ENCODE data around the gene CAMK4.

DNA sequence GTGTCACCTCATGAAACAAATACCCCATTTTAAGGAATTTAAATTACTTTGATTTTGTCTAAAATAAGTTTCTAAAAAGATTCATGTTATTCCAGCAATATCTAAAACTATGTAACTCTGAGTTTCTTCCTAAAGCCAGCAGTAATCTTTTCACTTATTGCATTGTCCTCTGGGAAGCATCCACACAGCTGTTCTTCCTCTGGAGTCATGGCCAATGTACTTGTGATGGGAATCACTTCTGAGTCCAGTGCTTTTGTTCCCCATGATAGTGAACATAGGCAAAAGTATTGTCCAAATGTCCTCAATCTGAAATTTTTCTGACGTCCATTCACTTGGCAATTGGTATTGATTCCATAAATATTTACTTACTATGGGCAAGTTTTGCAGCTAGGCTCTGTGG, 163.2 kb downstream of the CAMK4 start:
- TF ChIP-seq, protein P1, sequence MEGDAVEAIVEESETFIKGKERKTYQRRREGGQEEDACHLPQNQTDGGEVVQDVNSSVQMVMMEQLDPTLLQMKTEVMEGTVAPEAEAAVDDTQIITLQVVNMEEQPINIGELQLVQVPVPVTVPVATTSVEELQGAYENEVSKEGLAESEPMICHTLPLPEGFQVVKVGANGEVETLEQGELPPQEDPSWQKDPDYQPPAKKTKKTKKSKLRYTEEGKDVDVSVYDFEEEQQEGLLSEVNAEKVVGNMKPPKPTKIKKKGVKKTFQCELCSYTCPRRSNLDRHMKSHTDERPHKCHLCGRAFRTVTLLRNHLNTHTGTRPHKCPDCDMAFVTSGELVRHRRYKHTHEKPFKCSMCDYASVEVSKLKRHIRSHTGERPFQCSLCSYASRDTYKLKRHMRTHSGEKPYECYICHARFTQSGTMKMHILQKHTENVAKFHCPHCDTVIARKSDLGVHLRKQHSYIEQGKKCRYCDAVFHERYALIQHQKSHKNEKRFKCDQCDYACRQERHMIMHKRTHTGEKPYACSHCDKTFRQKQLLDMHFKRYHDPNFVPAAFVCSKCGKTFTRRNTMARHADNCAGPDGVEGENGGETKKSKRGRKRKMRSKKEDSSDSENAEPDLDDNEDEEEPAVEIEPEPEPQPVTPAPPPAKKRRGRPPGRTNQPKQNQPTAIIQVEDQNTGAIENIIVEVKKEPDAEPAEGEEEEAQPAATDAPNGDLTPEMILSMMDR (IDR thresholded peaks at IDR 0.05) = no peak
- no peak for TF ChIP-seq POLR2A (IDR thresholded peaks at IDR 0.05)
